Effector memory CD8-positive, alpha-beta T cell (primary cell): ENCODE data around the gene CDT1.

Experiments used
- ATAC-seq: fragments of 150-1000 bp; cut with Tn5 transposase; replicated peaks from 2 replicates; pipeline ENCODE4 v1.10.0; 2021; ENCODE audit warnings: mild to moderate bottlenecking, moderate library complexity
- DNase-seq, 3 experiments: peaks; one replicate each; pipeline ENCODE4 v3.0.0; 2021
- H3K27ac Mint-ChIP-seq, 2 donors: one replicate each; pipeline ENCODE4 v1.8.0; 2022; ENCODE audit warnings: mild to moderate bottlenecking in 2 of 2, mixed read lengths in 2 of 2, moderate library complexity in 2 of 2
- H3K27me3 Mint-ChIP-seq, 2 donors: one replicate each; pipeline ENCODE4 v1.8.0; 2022; ENCODE audit warnings: mixed read lengths in 2 of 2
- H3K36me3 Mint-ChIP-seq: one replicate; pipeline ENCODE4 v1.8.0; 2022; ENCODE audit warnings: mild to moderate bottlenecking, moderate library complexity, mixed read lengths; ENCODE audit not compliant: insufficient read depth
- H3K4me1 Mint-ChIP-seq, 2 donors: one replicate each; pipeline ENCODE4 v1.8.0; 2022; ENCODE audit warnings: low read depth in 2 of 2, mixed read lengths in 2 of 2
- H3K4me3 Mint-ChIP-seq, 2 donors: one replicate each; pipeline ENCODE4 v1.8.0; 2022; ENCODE audit warnings: mild to moderate bottlenecking in 2 of 2, mixed read lengths in 2 of 2, moderate library complexity in 2 of 2
- H3K9me3 Mint-ChIP-seq, 2 donors: one replicate each; pipeline ENCODE4 v1.8.0; 2022; ENCODE audit warnings: mixed read lengths in 2 of 2

CDT1 gene

GRCh38 chr16:88839745-88840599 is 36.4 kb downstream of the CDT1 start:
- no peak for DNase-seq
- no peaks in the 10 kb centered on the region for H3K9me3 Mint-ChIP-seq
- peaks cover 4% of the 10 kb centered on the region in 2 donors for H3K4me1 Mint-ChIP-seq
- H3K27ac Mint-ChIP-seq, result no peak overlapping the region
- ATAC-seq, result no peak
- peaks cover 13% of the 10 kb centered on the region for H3K36me3 Mint-ChIP-seq
- no peaks in the 10 kb centered on the region for H3K27me3 Mint-ChIP-seq
- no peak overlapping the region for H3K4me3 Mint-ChIP-seq

DNA sequence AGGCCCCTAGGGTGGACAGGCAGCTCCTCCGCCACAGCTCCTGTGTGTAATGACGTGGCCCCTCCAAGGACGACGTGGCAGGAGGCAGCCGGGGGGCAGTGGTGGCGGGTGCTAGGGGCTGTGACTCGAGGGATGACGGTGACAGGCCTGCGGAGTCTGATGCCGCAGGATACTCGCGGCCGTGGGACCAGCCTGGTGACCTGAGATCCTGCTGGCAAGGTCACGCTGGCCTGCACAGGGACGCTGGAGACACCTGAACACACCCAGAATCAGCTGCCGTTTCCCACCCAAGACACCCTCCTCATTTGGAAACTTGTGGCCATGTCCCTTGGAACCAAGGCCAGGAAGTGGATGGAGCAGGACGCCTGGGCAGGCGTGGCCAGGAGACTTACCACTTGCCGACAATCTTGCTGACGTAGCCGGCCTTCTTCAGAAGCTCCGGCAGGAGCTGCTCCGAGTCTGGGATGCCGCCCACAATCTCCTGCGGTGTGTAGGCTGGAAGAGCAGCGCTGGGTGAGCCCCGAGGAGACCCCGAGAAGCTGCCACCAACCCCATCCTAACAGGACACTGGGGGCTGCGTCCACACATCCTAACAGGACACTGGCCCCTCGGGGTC is 37.1 kb downstream of the CDT1 start:
- H3K4me3 Mint-ChIP-seq, result no peak overlapping the region
- H3K9me3 Mint-ChIP-seq, result no peaks in the 10 kb centered on the region
- H3K36me3 Mint-ChIP-seq, result peaks cover 17% of the 10 kb centered on the region
- no peak overlapping the region for H3K27ac Mint-ChIP-seq
- DNase-seq (no peak), ATAC-seq (no peak)
- peaks cover 4% of the 10 kb centered on the region in 2 donors for H3K4me1 Mint-ChIP-seq
- no peaks in the 10 kb centered on the region for H3K27me3 Mint-ChIP-seq

DNA sequence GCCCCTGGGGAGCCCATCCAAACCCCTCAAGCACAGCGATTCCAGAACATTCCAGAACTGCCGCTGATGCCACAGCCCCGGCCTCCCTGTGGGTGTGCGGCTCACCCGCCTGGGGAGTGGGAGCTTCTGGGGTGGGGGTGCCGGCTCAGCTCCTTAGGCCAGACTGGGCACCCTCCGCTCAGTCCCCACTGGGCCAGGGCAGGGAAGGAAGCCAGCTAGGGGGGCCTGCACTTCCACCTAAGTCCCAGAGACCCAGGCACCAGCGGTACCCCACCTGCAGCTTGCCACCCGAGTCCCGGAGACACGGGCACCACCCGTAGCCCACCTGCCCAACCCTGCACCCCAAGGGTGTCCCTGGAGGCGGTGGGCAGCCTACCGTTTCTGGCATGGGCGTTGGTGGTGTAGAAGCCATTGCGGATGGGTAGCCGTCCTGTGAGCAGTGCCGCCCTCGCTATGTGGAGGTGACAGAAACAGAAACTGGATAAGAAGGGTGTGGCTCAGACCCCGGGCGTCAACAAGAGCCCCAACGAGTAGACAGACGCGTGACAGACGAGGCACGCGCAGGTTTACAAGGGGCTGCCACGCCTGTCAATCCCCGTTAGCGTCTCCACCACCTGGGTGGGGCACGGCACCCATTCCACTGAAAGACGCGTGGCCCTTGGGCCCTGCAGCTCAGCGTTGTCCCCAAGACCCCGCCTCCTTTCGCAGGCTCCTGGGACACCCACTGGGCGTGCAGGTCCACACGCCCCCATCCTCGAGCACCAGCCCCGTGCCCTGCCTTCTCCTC is 38.1 kb downstream of the CDT1 start:
- Mint-ChIP-seq H3K4me1 (peaks cover 4% of the 10 kb centered on the region in 2 donors), H3K27ac (no peak overlapping the region), H3K4me3 (no peak overlapping the region), H3K36me3 (peaks cover 14% of the 10 kb centered on the region), H3K27me3 (no peaks in the 10 kb centered on the region), H3K9me3 (no peaks in the 10 kb centered on the region)
- DNase-seq (no peak), ATAC-seq (no peak)

DNA sequence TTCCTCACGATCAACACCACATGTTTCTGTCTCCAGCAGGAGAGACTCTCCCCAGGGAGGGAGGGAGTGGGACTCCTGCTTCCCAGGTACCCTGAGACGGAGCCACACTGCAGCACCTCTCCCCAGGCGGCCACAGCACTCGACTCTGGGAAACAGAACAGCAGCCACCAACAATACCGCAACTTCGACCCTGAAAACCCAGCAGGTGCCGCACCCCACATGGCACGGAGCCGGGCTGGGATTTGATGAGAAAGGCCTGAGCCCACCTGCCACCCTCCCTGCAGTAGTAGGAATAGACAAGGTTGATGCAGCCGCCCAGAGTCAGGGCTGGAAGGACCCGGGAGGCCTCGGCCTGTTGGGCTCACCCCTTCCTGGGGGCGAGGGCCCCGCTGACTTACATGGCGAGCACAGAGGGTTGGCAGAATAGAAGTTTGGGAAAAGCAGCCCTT is 38.7 kb downstream of the CDT1 start:
- peaks cover 12% of the 10 kb centered on the region for H3K36me3 Mint-ChIP-seq

DNA sequence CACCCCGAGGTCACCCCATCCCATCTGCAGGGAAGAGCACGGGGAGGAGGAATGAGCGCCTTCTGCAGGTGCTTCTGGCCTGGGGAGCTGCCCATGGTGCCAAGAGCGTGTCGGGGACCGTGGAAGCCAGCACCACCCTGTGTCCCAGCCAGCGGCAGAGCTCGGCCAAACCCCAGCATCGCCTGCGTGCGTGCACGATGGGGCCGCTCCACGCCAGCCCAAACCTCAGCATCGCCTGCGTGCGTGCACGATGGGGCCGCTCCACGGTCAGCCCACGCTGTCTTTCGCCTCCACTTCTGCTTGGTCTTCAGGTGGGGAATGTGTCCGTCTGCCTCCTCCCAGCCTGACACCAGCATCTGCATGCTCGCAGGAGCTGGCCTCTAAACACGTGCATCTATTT is 39.2 kb downstream of the CDT1 start:
- no peak for DNase-seq
- no peak for ATAC-seq
- Mint-ChIP-seq H3K36me3 (peaks cover 12% of the 10 kb centered on the region), H3K4me3 (no peak overlapping the region), H3K9me3 (no peaks in the 10 kb centered on the region), H3K27me3 (no peaks in the 10 kb centered on the region), H3K27ac (no peak overlapping the region), H3K4me1 (peaks cover 4% of the 10 kb centered on the region in 2 donors)

More for the DNA sequence above, 38.7 kb downstream of the CDT1 start:
- no peaks in the 10 kb centered on the region for H3K27me3 Mint-ChIP-seq
- DNase-seq (no peak), ATAC-seq (no peak)
- peaks cover 4% of the 10 kb centered on the region in 2 donors for H3K4me1 Mint-ChIP-seq
- no peaks in the 10 kb centered on the region for H3K9me3 Mint-ChIP-seq
- H3K4me3 Mint-ChIP-seq, result no peak overlapping the region
- H3K27ac Mint-ChIP-seq, result no peak overlapping the region

DNA sequence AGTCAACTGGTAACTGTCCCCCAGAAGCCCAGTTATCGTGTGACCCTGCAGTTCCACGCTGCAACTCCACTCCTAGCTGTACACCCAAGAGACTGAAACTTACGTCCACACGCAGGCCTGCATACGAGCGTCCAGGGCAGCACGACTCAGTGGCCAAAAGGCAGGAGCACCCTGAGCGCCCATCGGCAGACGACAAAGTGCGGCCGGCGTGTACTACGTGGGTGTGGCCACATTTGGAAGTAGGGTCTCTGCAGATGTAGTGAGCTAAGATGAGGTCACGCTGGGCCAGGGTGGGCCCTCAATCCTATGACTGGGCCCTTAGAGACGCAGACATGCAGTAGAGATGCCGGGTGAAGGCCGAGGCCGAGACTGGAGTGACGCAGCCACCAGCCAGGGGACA is 39.7 kb downstream of the CDT1 start:
- no peaks in the 10 kb centered on the region for H3K9me3 Mint-ChIP-seq
- no peaks in the 10 kb centered on the region for H3K27me3 Mint-ChIP-seq
- peaks cover 12% of the 10 kb centered on the region for H3K36me3 Mint-ChIP-seq
- DNase-seq, result no peak
- no peak overlapping the region for H3K4me3 Mint-ChIP-seq
- no peak for ATAC-seq
- peaks cover 4% of the 10 kb centered on the region in 2 donors for H3K4me1 Mint-ChIP-seq
- no peak overlapping the region for H3K27ac Mint-ChIP-seq

- Mint-ChIP-seq H3K27ac (peak overlapping the region in 1 of 2 donors; percentile 10), H3K4me1 (peaks cover 4% of the 10 kb centered on the region in 2 donors), H3K36me3 (peaks cover 17% of the 10 kb centered on the region), H3K27me3 (no peaks in the 10 kb centered on the region), H3K4me3 (no peak overlapping the region), H3K9me3 (no peaks in the 10 kb centered on the region)
- DNase-seq, result no peak
- no peak for ATAC-seq
These were observed 40.9 kb downstream of the CDT1 start for GRCh38 chr16:88844419-88845036.

- DNase-seq, result no peak
These were observed 42.5 kb downstream of the CDT1 start for GRCh38 chr16:88846088-88846487.

DNA sequence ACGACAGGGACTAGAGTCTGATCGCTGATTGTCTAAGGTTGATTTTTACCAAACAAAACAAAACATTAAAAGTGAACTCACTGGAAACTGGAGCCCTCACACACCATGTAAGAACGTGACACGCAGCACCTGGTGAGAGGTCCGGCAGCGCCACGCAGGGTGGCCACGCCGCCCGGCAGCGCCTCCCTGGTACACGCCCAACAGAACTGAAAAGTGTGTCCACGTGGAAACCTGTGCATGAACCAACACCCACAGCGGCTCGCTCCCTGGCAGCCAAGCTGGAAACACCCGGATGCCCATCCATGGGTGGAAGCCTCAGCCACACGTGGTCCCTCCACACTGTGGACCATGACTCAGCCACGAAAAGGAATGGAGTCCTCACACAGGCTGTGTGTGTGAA is 44.1 kb downstream of the CDT1 start:
- H3K27me3 Mint-ChIP-seq, result no peaks in the 10 kb centered on the region
- H3K4me3 Mint-ChIP-seq, result no peak overlapping the region
- no peak for DNase-seq
- no peak overlapping the region for H3K27ac Mint-ChIP-seq
- peaks cover 0 to 6% of the 10 kb centered on the region in 2 donors for H3K4me1 Mint-ChIP-seq
- H3K36me3 Mint-ChIP-seq, result peaks cover 22% of the 10 kb centered on the region
- ATAC-seq, result no peak
- H3K9me3 Mint-ChIP-seq, result no peaks in the 10 kb centered on the region

More at GRCh38 chr16:88846088-88846487, 42.5 kb downstream of the CDT1 start:
- Mint-ChIP-seq H3K27ac (no peak overlapping the region), H3K4me1 (peaks cover 4% of the 10 kb centered on the region in 2 donors), H3K27me3 (no peaks in the 10 kb centered on the region), H3K9me3 (no peaks in the 10 kb centered on the region), H3K36me3 (peaks cover 19% of the 10 kb centered on the region), H3K4me3 (no peak overlapping the region)
- ATAC-seq, result no peak

- H3K4me1 Mint-ChIP-seq, result peaks cover 0 to 3% of the 10 kb centered on the region in 2 donors
- no peaks in the 10 kb centered on the region for H3K9me3 Mint-ChIP-seq
- H3K27me3 Mint-ChIP-seq, result no peaks in the 10 kb centered on the region
- H3K4me3 Mint-ChIP-seq, result no peak overlapping the region
- ATAC-seq, result no peak
- DNase-seq, result no peak
- no peak overlapping the region for H3K27ac Mint-ChIP-seq
- peaks cover 16% of the 10 kb centered on the region for H3K36me3 Mint-ChIP-seq
These were observed 45.0 kb downstream of the CDT1 start for GRCh38 chr16:88848557-88848956.

- Mint-ChIP-seq H3K4me1 (peaks cover 7% of the 10 kb centered on the region in 2 donors), H3K27ac (no peak overlapping the region), H3K36me3 (peaks cover 13% of the 10 kb centered on the region), H3K9me3 (no peaks in the 10 kb centered on the region), H3K27me3 (no peaks in the 10 kb centered on the region), H3K4me3 (no peak overlapping the region)
- ATAC-seq (no peak), DNase-seq (no peak)
These were observed 47.1 kb downstream of the CDT1 start for GRCh38 chr16:88850531-88851199.

DNA sequence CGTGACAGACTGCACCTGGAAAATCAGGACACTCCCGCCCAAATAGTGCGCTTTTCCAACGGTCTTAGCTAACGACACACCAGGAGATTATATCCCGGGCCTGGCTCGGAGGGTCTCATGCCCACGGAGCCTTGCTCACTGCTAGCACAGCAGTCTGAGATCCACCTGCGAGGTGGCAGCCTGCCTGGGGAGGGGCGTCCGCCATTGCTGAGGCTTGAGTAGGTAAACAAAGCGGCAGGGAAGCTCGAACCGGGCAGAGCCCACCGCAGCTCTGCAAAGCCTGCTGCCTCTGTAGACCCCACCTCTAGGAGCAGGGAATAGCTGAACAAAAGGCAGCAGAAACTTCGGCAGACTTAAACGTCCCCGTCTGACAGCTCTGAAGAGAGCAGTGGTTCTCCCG is 48.0 kb downstream of the CDT1 start:
- Mint-ChIP-seq H3K27ac (no peak overlapping the region), H3K36me3 (peaks cover 14% of the 10 kb centered on the region), H3K4me1 (peaks cover 7% of the 10 kb centered on the region in 2 donors), H3K27me3 (no peaks in the 10 kb centered on the region), H3K4me3 (no peak overlapping the region), H3K9me3 (no peaks in the 10 kb centered on the region)
- DNase-seq (no peak), ATAC-seq (no peak)
